Fibroblast of peridontal ligament (primary cell): ENCODE data around the gene FBXW5.
A peak's percentile ranks its signal among the peaks of the same experiment; 100 is the strongest.

ENCODE experiments used
- DNase-seq: peaks from one replicate; pipeline ENCODE4 v3.0.0-alpha.2; 2010; ENCODE audit errors: extremely low read depth

The FBXW5 gene

GRCh38 chr9:136930014-136930413, 14.5 kb downstream of the FBXW5 start:
- DNase-seq = no peak

DNA sequence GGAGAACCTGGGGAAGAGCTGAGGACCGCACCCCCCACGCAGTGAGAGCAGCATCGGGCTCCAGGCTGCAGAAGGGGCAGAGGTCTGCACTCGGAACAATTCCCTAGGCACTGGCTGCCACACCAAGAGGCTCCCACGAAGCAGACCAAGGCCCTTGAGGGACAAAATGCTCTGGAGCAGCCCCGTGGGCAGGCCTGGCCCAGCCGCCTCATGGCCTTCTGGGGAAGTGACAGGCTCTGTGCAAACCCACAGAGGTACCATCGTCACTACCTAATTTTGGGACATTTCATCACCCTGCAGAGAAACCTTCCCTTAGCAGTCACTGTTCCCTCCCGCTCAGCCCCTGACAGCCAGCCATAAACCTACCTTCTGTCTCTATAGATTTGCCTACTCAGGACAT, 15.9 kb downstream of the FBXW5 start:
- no peak for DNase-seq

- DNase-seq = peak; percentile 7
Measured at GRCh38 chr9:136927343-136928271, 16.9 kb downstream of the FBXW5 start.

DNA sequence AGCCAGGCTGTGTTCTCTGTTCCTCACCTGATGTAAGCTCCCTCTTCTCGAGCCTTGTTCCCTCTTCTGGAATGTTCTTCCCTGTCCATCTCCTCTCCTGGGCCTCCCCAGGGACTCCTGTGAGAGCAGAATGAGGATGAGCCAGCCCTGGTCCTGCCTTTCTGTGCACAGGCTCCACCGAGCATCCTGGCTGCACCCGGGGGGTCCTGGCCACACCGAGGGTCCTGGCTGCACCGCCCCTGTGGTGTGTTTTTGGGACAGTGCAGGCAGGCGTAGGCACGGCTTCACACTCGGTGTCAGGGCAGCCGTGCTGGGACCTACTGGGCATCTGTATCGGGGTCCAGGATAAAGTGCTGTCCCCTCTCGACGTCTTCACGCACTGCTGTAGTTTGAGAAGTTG, 17.8 kb downstream of the FBXW5 start:
- DNase-seq = no peak

GRCh38 chr9:136926154-136926704, 18.3 kb downstream of the FBXW5 start:
- DNase-seq = no peak

- no peak for DNase-seq
Measured at GRCh38 chr9:136925414-136926153, 19.0 kb downstream of the FBXW5 start.

GRCh38 chr9:136923881-136924280, 20.7 kb downstream of the FBXW5 start:
- DNase-seq = no peak

DNA sequence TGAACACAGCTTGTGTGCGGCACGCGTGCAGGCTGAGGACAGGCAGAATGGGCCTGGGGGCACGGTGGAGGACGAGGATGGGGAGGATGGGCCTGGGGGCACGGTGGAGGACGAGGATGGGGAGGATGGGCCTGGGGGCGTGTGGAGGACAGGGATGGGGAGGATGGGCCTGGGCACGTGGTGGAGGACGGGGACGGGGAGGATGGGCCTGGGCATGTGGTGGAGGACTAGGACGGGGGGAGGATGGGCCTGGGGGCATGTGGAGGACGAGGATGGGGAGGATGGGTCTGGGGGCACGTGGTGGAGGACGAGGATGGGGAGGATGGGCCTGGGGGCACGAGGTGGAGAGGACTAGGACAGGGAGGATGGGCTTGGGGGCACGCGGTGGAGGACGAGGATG, 22.0 kb downstream of the FBXW5 start:
- no peak for DNase-seq

DNA sequence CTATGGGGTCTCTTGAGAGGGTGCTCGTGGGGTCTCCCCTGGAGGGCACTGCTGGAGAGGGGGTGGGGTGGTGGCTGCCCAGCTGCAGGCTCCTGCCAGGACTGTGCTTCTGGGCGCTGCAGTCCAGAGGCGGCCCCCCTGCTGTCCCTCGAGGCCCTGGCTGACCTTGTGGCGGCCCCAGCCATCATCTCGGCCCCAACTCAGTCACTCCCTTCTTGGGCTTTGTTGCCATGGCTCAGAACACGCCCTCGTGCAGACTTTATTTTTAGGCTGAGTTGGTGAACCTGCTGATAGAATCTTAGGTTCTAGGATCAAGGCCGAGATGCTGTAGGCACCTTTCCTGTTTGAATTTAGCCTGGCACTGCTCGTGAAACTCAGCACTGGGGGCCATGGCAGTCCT, 22.8 kb downstream of the FBXW5 start:
- DNase-seq = no peak

DNA sequence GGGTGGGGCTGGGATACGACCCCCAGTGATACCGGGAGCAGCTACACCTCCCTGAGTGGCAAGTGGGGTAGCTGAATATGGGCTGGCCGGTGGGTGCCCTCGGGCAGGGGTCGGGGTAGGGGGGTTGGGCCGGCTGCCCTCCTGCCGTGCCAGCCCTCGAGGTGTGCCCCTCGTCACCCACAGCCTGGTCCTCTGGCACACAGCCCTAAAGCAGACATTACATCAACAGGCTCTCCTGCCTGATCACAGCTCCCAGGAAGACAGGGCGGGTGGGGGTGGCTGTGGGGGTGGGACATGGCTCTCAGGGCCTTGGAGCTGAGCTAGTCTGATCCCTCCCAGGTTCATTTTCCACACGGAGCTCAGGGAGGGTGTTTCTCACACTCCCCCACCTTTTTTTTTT, 23.2 kb downstream of the FBXW5 start:
- DNase-seq = no peak

DNA sequence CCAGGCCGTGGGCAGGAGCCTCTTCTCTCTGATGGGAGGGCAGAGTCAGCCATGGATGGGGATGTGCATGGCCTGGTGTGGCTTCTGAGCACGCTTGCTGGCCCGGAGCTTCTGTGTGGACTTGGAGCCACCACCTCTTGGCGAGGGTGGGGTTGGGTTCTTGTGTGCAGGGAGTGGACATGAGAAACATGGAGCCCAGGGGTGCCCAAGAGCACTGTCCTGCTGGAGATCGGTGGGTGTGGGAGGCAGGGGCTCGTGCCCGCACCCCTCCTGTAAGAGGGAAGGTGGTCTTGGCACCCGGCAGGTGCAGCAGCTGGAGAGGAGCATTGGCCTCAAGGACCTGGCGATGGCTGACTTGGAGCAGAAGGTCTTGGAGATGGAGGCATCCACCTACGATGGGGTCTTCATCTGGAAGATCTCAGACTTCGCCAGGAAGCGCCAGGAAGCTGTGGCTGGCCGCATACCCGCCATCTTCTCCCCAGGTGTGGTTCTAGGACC, 23.8 kb downstream of the FBXW5 start:
- DNase-seq = no peak

- no peak for DNase-seq
Measured at GRCh38 chr9:136920069-136920468, 24.5 kb downstream of the FBXW5 start.

DNA sequence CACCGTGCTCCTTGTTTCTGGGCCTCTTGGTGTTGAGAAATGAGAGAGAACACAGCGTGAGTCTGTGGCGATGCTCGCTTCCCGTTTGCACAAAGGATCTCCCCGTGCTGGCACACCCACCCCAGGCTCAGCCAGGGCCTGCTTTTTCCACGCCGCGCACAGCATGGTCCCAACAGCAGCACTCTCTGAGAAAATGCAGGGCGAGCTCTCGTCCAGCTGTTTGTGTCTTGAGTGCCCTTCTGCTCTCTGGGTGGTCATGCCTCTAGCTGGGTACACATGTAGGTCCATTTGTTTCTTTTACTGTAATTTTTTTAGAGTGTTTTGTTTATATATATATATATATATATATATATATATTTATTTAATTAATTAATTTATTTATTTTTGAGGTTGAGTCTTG, 26.6 kb downstream of the FBXW5 start:
- DNase-seq = no peak

- no peak for DNase-seq
Measured at GRCh38 chr9:136916330-136917184, 28.0 kb downstream of the FBXW5 start.

GRCh38 chr9:136915632-136916329, 28.8 kb downstream of the FBXW5 start:
- no peak for DNase-seq

DNA sequence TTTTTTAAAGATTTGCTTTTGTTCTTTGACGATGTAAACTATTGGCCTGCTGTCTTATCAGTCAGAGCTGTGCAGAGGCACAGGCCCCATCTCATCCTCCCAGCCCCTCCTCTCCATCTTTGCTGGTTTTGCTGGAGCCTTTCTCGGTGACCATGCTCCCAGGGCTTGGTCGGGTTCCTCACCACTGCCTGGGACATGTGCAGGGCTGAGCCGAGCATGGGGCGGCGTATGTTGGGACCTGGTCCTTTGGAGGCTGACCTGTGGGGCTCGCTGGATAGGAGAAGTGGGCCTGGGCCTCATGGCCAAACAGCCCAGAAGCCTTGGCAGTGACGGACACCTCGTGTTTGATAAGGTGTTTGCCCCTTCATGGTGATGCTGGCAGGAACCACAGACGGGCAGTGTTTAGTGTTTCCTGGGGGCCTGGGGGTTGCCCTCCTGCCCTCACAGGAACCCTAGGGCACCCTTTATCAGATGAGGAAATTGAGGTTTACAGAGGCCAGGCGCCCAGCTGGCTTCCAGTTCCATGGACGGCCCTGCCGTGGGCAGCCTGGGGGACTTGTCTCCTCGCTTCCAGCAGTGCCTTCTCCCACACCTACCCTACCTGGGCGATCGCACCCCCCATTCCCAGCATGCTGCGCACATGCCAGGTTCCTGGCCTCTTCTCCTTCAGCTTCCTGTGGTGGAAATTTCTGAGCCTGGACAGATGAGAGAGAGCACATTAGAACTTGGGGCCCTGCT, 30.7 kb downstream of the FBXW5 start:
- DNase-seq = no peak

GRCh38 chr9:136910901-136911245, 33.7 kb downstream of the FBXW5 start:
- DNase-seq = no peak

GRCh38 chr9:136910197-136910900, 34.2 kb downstream of the FBXW5 start:
- DNase-seq = no peak

DNA sequence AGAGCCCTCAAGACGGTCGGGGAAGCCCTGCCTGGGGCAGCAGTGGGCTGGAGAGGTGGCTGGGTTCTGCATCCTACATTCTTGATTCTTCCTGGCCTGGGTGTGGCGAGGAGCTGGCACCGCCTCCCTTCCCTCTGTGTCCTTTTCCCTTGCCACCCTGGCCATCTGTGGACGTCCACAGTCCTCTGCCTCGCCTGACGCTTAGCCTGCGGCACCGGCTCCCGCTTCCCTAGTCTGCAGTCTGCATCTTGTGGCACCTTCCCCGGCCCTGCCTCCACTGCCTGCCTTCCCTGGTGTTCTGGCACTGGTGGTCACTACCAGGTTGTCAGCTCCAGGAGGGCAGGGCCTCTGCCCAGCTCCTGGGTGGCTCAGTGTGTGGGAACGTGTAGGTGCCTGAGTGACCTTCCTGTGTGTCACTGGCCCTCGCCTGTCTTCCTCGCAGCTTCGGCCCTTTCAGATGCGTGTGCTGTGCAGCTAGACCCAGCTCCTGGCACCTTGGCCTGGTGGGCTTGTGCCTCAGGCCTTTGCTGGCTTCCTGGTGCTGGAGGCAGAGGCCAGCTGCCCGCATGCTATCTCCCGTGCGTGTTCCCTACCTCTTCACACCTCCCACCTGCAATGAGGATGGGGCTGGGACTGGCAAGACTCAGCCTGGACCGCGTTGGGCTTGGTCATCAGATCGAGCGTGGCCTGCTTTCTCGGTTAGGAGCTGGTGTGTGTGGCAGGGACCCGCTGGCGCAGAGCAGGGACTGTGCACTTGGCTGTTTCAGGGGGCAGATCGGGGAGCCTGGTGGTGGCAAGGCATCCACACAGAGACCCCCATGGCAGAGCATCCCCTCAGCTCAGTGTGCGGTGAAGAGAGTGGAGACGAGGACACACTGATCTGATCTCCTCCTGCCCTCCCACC, 37.3 kb downstream of the FBXW5 start:
- no peak for DNase-seq
